H1 (cell line): ENCODE results near the gene CALD1. TPM values are rescaled to one million over a fixed set of nuclear protein-coding genes. Genes with fewer than 3 reads are reported as not detected.
A peak's percentile ranks its signal among the peaks of the same experiment; 100 is the strongest.

Experiments used
- CTCF ChIA-PET: fragments of 300-600 bp; sonication (Branson Sonifier 250); formaldehyde crosslinking; loops from one replicate; lab custom pipeline; 2021; ENCODE audit not compliant: partially characterized antibody; lab: Charles Lee
- POLR2A ChIA-PET: fragments of 300-600 bp; sonication (Branson Sonifier 250); formaldehyde crosslinking; loops from one replicate; lab custom pipeline; 2021; ENCODE audit warnings: inconsistent platforms; ENCODE audit not compliant: partially characterized antibody; lab: Charles Lee
- DNase-seq, 2 experiments: peaks; one replicate each; pipeline versions ENCODE4 v3.0.0 to v3.0.0-alpha.2; 2010 to 2022; ENCODE audit warnings: low spot score in 2 of 2, low read depth in 1 of 2, mixed read lengths in 1 of 2
- FAIRE-seq: peaks from 2 replicates; lab custom pipeline; 2011; peaks lifted over from hg19 to GRCh38; lab: Jason Lieb, UNC
- H2AFZ ChIP-seq: 2 replicates; pipeline ENCODE4 v1.8.1; 2012; ENCODE audit warnings: low read length, inconsistent platforms
- H2AK5ac ChIP-seq: 2 replicates; pipeline ENCODE4 v1.6.1; 2013; ENCODE audit warnings: low read depth, low read length
- H2BK120ac ChIP-seq: replicated peaks from 2 replicates; pipeline ENCODE3; 2013; ENCODE audit warnings: low read depth, low read length, inconsistent platforms
- H2BK12ac ChIP-seq: 2 replicates; pipeline ENCODE4 v1.6.1; 2013; ENCODE audit warnings: low read depth, low read length
- H2BK15ac ChIP-seq: 2 replicates; pipeline ENCODE4 v1.6.1; 2013; ENCODE audit warnings: low read length
- H2BK20ac ChIP-seq: 2 replicates; pipeline ENCODE4 v1.6.1; 2013; ENCODE audit warnings: low read length
- H2BK5ac ChIP-seq: 2 replicates; pipeline ENCODE4 v1.6.1; 2013; ENCODE audit warnings: low read depth, low read length
- H3K14ac ChIP-seq: 2 replicates; pipeline ENCODE4 v1.6.1; 2013; ENCODE audit warnings: inconsistent platforms; ENCODE audit not compliant: insufficient read length
- H3K18ac ChIP-seq: 2 replicates; pipeline ENCODE4 v1.6.1; 2013; ENCODE audit warnings: low read length; ENCODE audit errors: extremely low read depth
- H3K23ac ChIP-seq: 2 replicates; pipeline ENCODE4 v1.6.1; 2013; ENCODE audit warnings: inconsistent platforms; ENCODE audit not compliant: insufficient read length
- H3K23me2 ChIP-seq: 2 replicates; pipeline ENCODE4 v1.6.1; 2013; ENCODE audit warnings: low read depth, low read length
- H3K27ac ChIP-seq: 2 replicates; pipeline ENCODE4 v1.6.1; 2011; ENCODE audit warnings: low read depth, low read length, inconsistent platforms
- H3K27me3 ChIP-seq, 4 experiments: replicated peaks in 1 of 4; 1 replicate in 1 of 4; 2 replicates in 3 of 4; pipeline versions ENCODE4 v1.6.1 to v1.8.1; 2011 to 2013; ENCODE audit warnings: low read length in 3 of 4, mild to moderate bottlenecking in 3 of 4, inconsistent platforms in 2 of 4, mixed read lengths in 2 of 4, moderate library complexity in 1 of 4; ENCODE audit not compliant: control insufficient read depth in 3 of 4, insufficient read depth in 3 of 4; ENCODE audit errors: extremely low read depth in 1 of 4
- H3K36me3 ChIP-seq, 4 experiments: 2 replicates each; pipeline versions ENCODE4 v1.6.1 to v1.8.1; 2011 to 2013; ENCODE audit warnings: mild to moderate bottlenecking in 4 of 4, low read length in 3 of 4, moderate library complexity in 2 of 4, control low read depth in 1 of 4, inconsistent platforms in 1 of 4; ENCODE audit not compliant: insufficient read depth in 4 of 4, control insufficient read depth in 2 of 4
- H3K4ac ChIP-seq: replicated peaks from 2 replicates; pipeline ENCODE3; 2013; ENCODE audit warnings: low read length, low read depth, mixed read lengths, inconsistent platforms; ENCODE audit not compliant: insufficient read length
- H3K4me1 ChIP-seq, 4 experiments: replicated peaks in 1 of 4; 1 replicate in 1 of 4; 2 replicates in 3 of 4; pipeline versions ENCODE4 v1.6.1 to v1.8.1; 2011 to 2013; ENCODE audit warnings: low read length in 3 of 4, inconsistent platforms in 2 of 4, mixed read lengths in 1 of 4; ENCODE audit not compliant: insufficient read depth in 4 of 4, control insufficient read depth in 3 of 4
- H3K4me2 ChIP-seq, 2 experiments: 2 replicates each; pipeline versions ENCODE4 v1.6.1 to v1.8.1; 2011 to 2013; ENCODE audit warnings: low read depth in 2 of 2, low read length in 2 of 2, control low read depth in 1 of 2, inconsistent platforms in 1 of 2, mild to moderate bottlenecking in 1 of 2; ENCODE audit not compliant: insufficient read depth in 1 of 2
- H3K4me3 ChIP-seq, 4 experiments: fragments of 200-600, 300-600 bp in 1 of 4; sonication (generic), shearing (Covaris generic), sonication (Bioruptor Twin) in 1 of 4; 2 replicates each; pipeline versions ENCODE4 v1.5.1 to v1.8.1; 2011 to 2016; ENCODE audit warnings: low read length in 4 of 4, low read depth in 3 of 4, control low read depth in 2 of 4, inconsistent platforms in 2 of 4, mild to moderate bottlenecking in 2 of 4, mixed read lengths in 1 of 4, moderate library complexity in 1 of 4; ENCODE audit not compliant: insufficient read depth in 2 of 4; ENCODE audit errors: extremely low read depth in 1 of 4
- H3K56ac ChIP-seq: replicated peaks from 2 replicates; pipeline ENCODE3; 2013; ENCODE audit warnings: low read depth, mild to moderate bottlenecking, mixed read lengths, low read length, inconsistent platforms; ENCODE audit not compliant: insufficient read length
- H3K79me1 ChIP-seq: 2 replicates; pipeline ENCODE4 v1.6.1; 2013; ENCODE audit warnings: low read depth, low read length, control low read depth
- H3K79me2 ChIP-seq, 2 experiments: 2 replicates each; pipeline versions ENCODE4 v1.6.1 to v1.8.1; 2012 to 2013; ENCODE audit warnings: low read length in 2 of 2, mild to moderate bottlenecking in 2 of 2, inconsistent platforms in 1 of 2; ENCODE audit not compliant: insufficient read depth in 2 of 2, control insufficient read depth in 1 of 2
- H3K9ac ChIP-seq, 4 experiments: replicated peaks in 1 of 4; 1 replicate in 1 of 4; 2 replicates in 3 of 4; pipeline versions ENCODE4 v1.6.1 to v1.8.1; 2011 to 2013; ENCODE audit warnings: low read depth in 3 of 4, low read length in 3 of 4, control low read depth in 2 of 4, mild to moderate bottlenecking in 2 of 4, moderate library complexity in 2 of 4, inconsistent platforms in 1 of 4; ENCODE audit errors: extremely low read depth in 1 of 4
- H3K9me3 ChIP-seq, 2 experiments: 2 replicates each; pipeline versions ENCODE4 v1.6.1 to v1.8.1; 2012 to 2013; ENCODE audit warnings: mild to moderate bottlenecking in 2 of 2, moderate library complexity in 2 of 2, control low read depth in 1 of 2, inconsistent platforms in 1 of 2, low read depth in 1 of 2, low read length in 1 of 2, mixed read lengths in 1 of 2; ENCODE audit not compliant: insufficient read depth in 2 of 2
- H4K20me1 ChIP-seq, 2 experiments: replicated peaks in 1 of 2; 2 replicates each; pipeline versions ENCODE3 to v1.8.1; 2011 to 2013; ENCODE audit warnings: inconsistent platforms in 2 of 2, low read length in 2 of 2, mild to moderate bottlenecking in 1 of 2; ENCODE audit not compliant: insufficient read depth in 2 of 2, control insufficient read depth in 1 of 2
- H4K5ac ChIP-seq: 2 replicates; pipeline ENCODE4 v1.6.1; 2013; ENCODE audit warnings: low read length, low read depth, mixed read lengths, inconsistent platforms; ENCODE audit not compliant: insufficient read length
- H4K8ac ChIP-seq: 2 replicates; pipeline ENCODE4 v1.8.0; 2013; ENCODE audit warnings: mild to moderate bottlenecking, moderate library complexity, low read length, inconsistent platforms; ENCODE audit not compliant: insufficient read depth; ENCODE audit errors: extremely low read depth
- H4K91ac ChIP-seq: replicated peaks from 2 replicates; pipeline ENCODE3; 2013; ENCODE audit warnings: low read length, mixed read lengths, inconsistent platforms; ENCODE audit not compliant: insufficient read length
- ASH2L ChIP-seq: fragments of 200-600, 300-600 bp; sonication (generic); IDR thresholded peaks from one replicate; pipeline ENCODE4 v1.7.1; 2017; ENCODE audit warnings: low read length
- CREB1 ChIP-seq: IDR thresholded peaks from 2 replicates; pipeline ENCODE4 v1.6.1; 2012; ENCODE audit warnings: inconsistent platforms
- GABPA ChIP-seq: IDR thresholded peaks from 2 replicates; pipeline ENCODE4 v1.6.1; 2011; ENCODE audit warnings: mild to moderate bottlenecking, low read length, moderate library complexity, borderline replicate concordance; ENCODE audit not compliant: insufficient read depth
- GTF2F1 ChIP-seq: IDR thresholded peaks from 2 replicates; pipeline ENCODE4 v1.6.1; 2012; ENCODE audit warnings: low read depth, low read length, improper control_type of control experiment, borderline replicate concordance
- JUN ChIP-seq: IDR thresholded peaks from 2 replicates; pipeline ENCODE4 v1.6.1; 2011; ENCODE audit warnings: low read depth, mild to moderate bottlenecking, improper control_type of control experiment, low read length
- NANOG ChIP-seq: IDR thresholded peaks from 2 replicates; pipeline ENCODE4 v1.6.1; 2011; ENCODE audit warnings: low read length, low read depth, mild to moderate bottlenecking, inconsistent platforms; ENCODE audit not compliant: insufficient read depth, poor library complexity, severe bottlenecking
- RNF2 ChIP-seq: fragments of 200-900, 300-1000 bp; sonication (generic); IDR thresholded peaks from 2 replicates; pipeline ENCODE4 v1.7.1; 2016; ENCODE audit warnings: borderline replicate concordance, low read depth, mild to moderate bottlenecking, antibody characterized with exemption, low read length; ENCODE audit not compliant: poor library complexity, severe bottlenecking; ENCODE audit errors: missing control alignments
- TCF12 ChIP-seq: IDR thresholded peaks from 2 replicates; pipeline ENCODE4 v1.6.1; 2011; ENCODE audit warnings: low read depth, mild to moderate bottlenecking, low read length
- YY1 ChIP-seq: IDR thresholded peaks from 2 replicates; pipeline ENCODE4 v1.6.1; 2011; ENCODE audit warnings: low read depth, mild to moderate bottlenecking, low read length
- WGBS, 2 experiments: shearing (Covaris generic) in 1 of 2; methylation state at CpG; one replicate each; pipeline versions ENCODE4 v1.1.6 to v1.1.7; 2013 to 2015; ENCODE audit warnings: low lambda C conversion rate in 2 of 2, mixed read lengths in 2 of 2, inconsistent platforms in 1 of 2, low coverage in 1 of 2, missing lambda C conversion rate in 1 of 2; ENCODE audit not compliant: insufficient replicate concordance in 2 of 2, insufficient coverage in 1 of 2, insufficient read length in 1 of 2; ENCODE audit errors: extremely low coverage in 1 of 2, missing lambda C conversion rate in 1 of 2; 5-methylcytosine and 5-hydroxymethylcytosine counted together
- polyA plus RNA-seq, 7 experiments: library from polyadenylated mRNA; depleted of rRNA in 3 of 7; stranded (reverse) in 5 of 7; unstranded in 2 of 7; fragments of >200 nt in 5 of 7; fragments of 200-250 nt in 2 of 7; gene quantifications; 1 replicate in 5 of 7; 2 replicates in 1 of 7; 4 replicates in 1 of 7; pipeline versions ENCODE4 v1.2.1 to v1.2.3, GENCODE V29; 2011 to 2013; ENCODE audit warnings: missing spikeins in 2 of 7, mixed read lengths in 2 of 7
- total RNA-seq: library from RNA; stranded (reverse); fragmentation: NEBNext Ultra II Directional; extraction: Animal tissue kit (Norgen Biotek cat#: 25700); gene quantifications from 2 replicates; pipeline ENCODE4 v1.2.1, GENCODE V29; 2021
- TF ChIP-seq, protein P1 (sequence below), 3 experiments: IDR thresholded peaks; 1 replicate in 2 of 3; 2 replicates in 1 of 3; pipeline versions ENCODE4 v1.5.1 to v1.6.1; 2011; ENCODE audit warnings: low read length in 3 of 3, mild to moderate bottlenecking in 3 of 3, inconsistent platforms in 2 of 3, low read depth in 1 of 3, moderate library complexity in 1 of 3; ENCODE audit not compliant: insufficient read depth in 1 of 3; ENCODE audit errors: control extremely low read depth in 1 of 3

The CALD1 gene
- total and polyA plus RNA-seq, 2 of the 8 experiments (the other 6 are each of a cell fraction or from before 2014, with no cell fraction given), result 34.3 to 177 TPM

DNA sequence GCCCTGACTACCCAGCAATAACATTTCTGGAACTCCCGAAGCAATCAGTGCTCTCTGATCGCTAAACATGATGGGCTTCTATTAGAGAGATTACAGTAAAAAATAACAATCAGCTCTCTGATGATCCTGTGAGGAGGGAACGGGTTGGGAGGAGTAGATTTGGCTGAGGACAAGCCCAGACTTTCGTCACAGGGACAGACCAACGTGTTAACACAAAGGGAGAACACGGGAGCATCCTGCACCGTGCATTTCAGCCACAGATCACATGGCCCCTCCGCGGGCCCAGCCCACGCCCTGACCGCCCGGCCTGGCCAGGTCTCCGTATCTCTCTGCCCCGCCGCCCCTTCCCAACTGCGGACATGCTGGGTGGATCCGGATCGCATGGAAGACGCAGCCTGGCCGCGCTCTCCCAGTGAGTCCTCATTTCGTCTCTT, 111.8 kb downstream of the CALD1 start:
- CTCF ChIA-PET, result interaction anchor here (0.7 to 1.1 kb wide), 3 partner anchors 24 to 262 kb away, joined by 3 to 4 read pairs (median 3); no protein-coding TSS in a partner anchor
- Histone ChIP-seq H3K79me2 (peaks cover 4 to 40% of the 10 kb centered on the region in 2 experiments; a peak in 3 of 4 replicates), H3K18ac (peak overlapping the region; percentile 97)
- TF ChIP-seq NANOG (no peak), ASH2L (peak; percentile 86), TCF12 (no peak), GTF2F1 (no peak), RNF2 (no peak), GABPA (no peak), YY1 (no peak), JUN (no peak), CREB1 (peak; percentile 67)
- TF ChIP-seq, protein P1, sequence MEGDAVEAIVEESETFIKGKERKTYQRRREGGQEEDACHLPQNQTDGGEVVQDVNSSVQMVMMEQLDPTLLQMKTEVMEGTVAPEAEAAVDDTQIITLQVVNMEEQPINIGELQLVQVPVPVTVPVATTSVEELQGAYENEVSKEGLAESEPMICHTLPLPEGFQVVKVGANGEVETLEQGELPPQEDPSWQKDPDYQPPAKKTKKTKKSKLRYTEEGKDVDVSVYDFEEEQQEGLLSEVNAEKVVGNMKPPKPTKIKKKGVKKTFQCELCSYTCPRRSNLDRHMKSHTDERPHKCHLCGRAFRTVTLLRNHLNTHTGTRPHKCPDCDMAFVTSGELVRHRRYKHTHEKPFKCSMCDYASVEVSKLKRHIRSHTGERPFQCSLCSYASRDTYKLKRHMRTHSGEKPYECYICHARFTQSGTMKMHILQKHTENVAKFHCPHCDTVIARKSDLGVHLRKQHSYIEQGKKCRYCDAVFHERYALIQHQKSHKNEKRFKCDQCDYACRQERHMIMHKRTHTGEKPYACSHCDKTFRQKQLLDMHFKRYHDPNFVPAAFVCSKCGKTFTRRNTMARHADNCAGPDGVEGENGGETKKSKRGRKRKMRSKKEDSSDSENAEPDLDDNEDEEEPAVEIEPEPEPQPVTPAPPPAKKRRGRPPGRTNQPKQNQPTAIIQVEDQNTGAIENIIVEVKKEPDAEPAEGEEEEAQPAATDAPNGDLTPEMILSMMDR (IDR thresholded peaks at IDR 0.05; ENCODE audit: control extremely low read depth in 1 of 3, insufficient read depth in 1 of 3, low read depth in 1 of 3, low read length in 3 of 3), result no peak

More for the DNA sequence above, 111.8 kb downstream of the CALD1 start:
- H2BK120ac ChIP-seq, result no peak overlapping the region
- POLR2A ChIA-PET, result interaction anchor here (0.7 to 2.6 kb wide), 7 partner anchors 9 to 241 kb away, joined by 3 to 7 read pairs (median 4); no protein-coding TSS in a partner anchor
- peaks cover 0 to 11% (median 6%) of the 10 kb centered on the region in 4 experiments; a peak in 5 of 7 replicates for H3K4me1 ChIP-seq
- FAIRE-seq (no peak), DNase-seq (peak; percentile 25 to 80)
- H2AK5ac ChIP-seq, result no peak overlapping the region
- H3K27ac ChIP-seq, result peak overlapping the region; percentile 87
- no peak overlapping the region for H3K23ac ChIP-seq
- no peak overlapping the region for H3K56ac ChIP-seq
- no peak overlapping the region for H4K5ac ChIP-seq
- H3K14ac ChIP-seq, result no peak overlapping the region
- peaks cover 0 to 4% of the 10 kb centered on the region in 2 experiments for H4K20me1 ChIP-seq
- peaks cover 0 to 5% (median 0%) of the 10 kb centered on the region in 4 experiments; a peak in 1 of 8 replicates for H3K36me3 ChIP-seq
- H3K9me3 ChIP-seq, result no peaks in the 10 kb centered on the region
- H3K4me3 ChIP-seq, result peak overlapping the region; percentile 76 to 95 (median 80)
- H2BK15ac ChIP-seq, result no peak overlapping the region
- WGBS, 2 experiments, result 4% methylated on average over 22 of the region's 22 CpGs; no CpG with 5 or more reads in 1 of the 2 experiments
- H2BK12ac ChIP-seq, result no peak overlapping the region; the same call in 1 of the 2 replicates
- H2AFZ ChIP-seq, result peak overlapping the region; percentile 85
- H3K4ac ChIP-seq, result no peak overlapping the region
- H4K91ac ChIP-seq, result no peak overlapping the region
- peak overlapping the region; percentile 81 to 98 for H3K4me2 ChIP-seq
- peaks cover 4% of the 10 kb centered on the region for H3K79me1 ChIP-seq
- H3K27me3 ChIP-seq, result no peaks in the 10 kb centered on the region
- H3K9ac ChIP-seq, result peak overlapping the region; percentile 55 to 92 (median 86)
- peak overlapping the region; percentile 91 for H2BK5ac ChIP-seq
- H3K23me2 ChIP-seq, result peaks cover 3% of the 10 kb centered on the region; the same call in 1 of the 2 replicates
- 0 out of 2 replicates have a peak overlapping the region, but pooled peaks have one; percentile 56 for H2BK20ac ChIP-seq
- H4K8ac ChIP-seq, result peak overlapping the region; percentile 75; the same call in 1 of the 2 replicates
